IMR-90 (cell line): Measurements from ENCODE around the gene IRAK2. TPM values are rescaled to one million over a fixed set of nuclear protein-coding genes. Genes with fewer than 3 reads are reported as not detected.

Source experiments
- ATAC-seq: fragments of 200-7000 bp; cut with Tn5 transposase; 2 replicates; pipeline ENCODE4 v1.9.1; 2020; ENCODE audit warnings: low read depth, mild to moderate bottlenecking, moderate library complexity
- BruUV-seq: library from RNA; stranded (reverse); fragments of 400-500 nt; replicated peaks from 2 replicates; lab custom pipeline; 2021; lab: Mats Ljungman, UMichigan
- CTCF ChIA-PET: fragments of 300-600 bp; formaldehyde crosslinking; extraction: SDS; loops from one replicate; lab custom pipeline; 2021; ENCODE audit warnings: antibody characterized with exemption; lab: Yijun Ruan, JAX
- POLR2A ChIA-PET: fragments of 300-600 bp; sonication (Branson Sonifier 250); formaldehyde crosslinking; loops from one replicate; lab custom pipeline; 2022; ENCODE audit warnings: antibody characterized with exemption; ENCODE audit not compliant: unreplicated experiment; lab: Charles Lee
- DNase-seq: peaks from one replicate; pipeline ENCODE4 v3.0.0; 2013
- H2AFZ ChIP-seq: replicated peaks from 2 replicates; pipeline ENCODE3; 2013; ENCODE audit warnings: low read length, mild to moderate bottlenecking; ENCODE audit not compliant: poor library complexity
- H2AK5ac ChIP-seq: 2 replicates; pipeline ENCODE4 v1.6.1; 2013; ENCODE audit warnings: low read depth, low read length, inconsistent platforms
- H2AK9ac ChIP-seq: replicated peaks from 2 replicates; pipeline ENCODE3; 2013; ENCODE audit warnings: mild to moderate bottlenecking, low read depth, low read length, moderate library complexity; ENCODE audit not compliant: poor library complexity
- H2BK120ac ChIP-seq: 2 replicates; pipeline ENCODE4 v1.6.1; 2013; ENCODE audit warnings: low read depth, low read length, inconsistent platforms
- H2BK15ac ChIP-seq: 3 replicates; pipeline ENCODE4 v1.6.1; 2013; ENCODE audit warnings: low read depth, low read length, inconsistent platforms
- H2BK20ac ChIP-seq: 2 replicates; pipeline ENCODE4 v1.6.1; 2013; ENCODE audit warnings: low read depth, mild to moderate bottlenecking, inconsistent platforms, low read length, moderate library complexity
- H2BK5ac ChIP-seq: 2 replicates; pipeline ENCODE4 v1.6.1; 2013; ENCODE audit warnings: mild to moderate bottlenecking, low read depth, low read length, inconsistent platforms; ENCODE audit not compliant: poor library complexity, severe bottlenecking
- H3K14ac ChIP-seq: replicated peaks from 2 replicates; pipeline ENCODE4 v1.6.1; 2013; ENCODE audit warnings: low read depth, low read length, inconsistent platforms
- H3K18ac ChIP-seq: 2 replicates; pipeline ENCODE4 v1.6.1; 2013; ENCODE audit warnings: low read depth, low read length, control low read depth
- H3K23ac ChIP-seq: 2 replicates; pipeline ENCODE4 v1.6.1; 2013; ENCODE audit warnings: low read depth, low read length, inconsistent platforms
- H3K27ac ChIP-seq: 2 replicates; pipeline ENCODE4 v1.5.1; 2013; ENCODE audit warnings: mild to moderate bottlenecking, control low read depth, low read length; ENCODE audit not compliant: insufficient read depth
- H3K27me3 ChIP-seq: 2 replicates; pipeline ENCODE4 v1.6.1; 2013; ENCODE audit warnings: low read length; ENCODE audit not compliant: control insufficient read depth, insufficient read depth
- H3K36me3 ChIP-seq: 2 replicates; pipeline ENCODE4 v1.6.1; 2013; ENCODE audit warnings: low read length, mixed read lengths; ENCODE audit not compliant: control insufficient read depth, insufficient read depth
- H3K4ac ChIP-seq: 2 replicates; pipeline ENCODE4 v1.6.1; 2013; ENCODE audit warnings: low read depth, low read length, inconsistent platforms
- H3K4me1 ChIP-seq: 2 replicates; pipeline ENCODE4 v1.6.1; 2013; ENCODE audit warnings: low read length, mixed read lengths; ENCODE audit not compliant: control insufficient read depth, insufficient read depth
- H3K4me2 ChIP-seq: 2 replicates; pipeline ENCODE4 v1.6.1; 2013; ENCODE audit warnings: low read depth, mild to moderate bottlenecking, control low read depth, low read length, moderate library complexity
- H3K4me3 ChIP-seq: 2 replicates; pipeline ENCODE4 v1.5.1; 2013; ENCODE audit warnings: low read depth, mild to moderate bottlenecking, control low read depth, low read length, moderate library complexity; ENCODE audit not compliant: insufficient read depth
- H3K56ac ChIP-seq: 2 replicates; pipeline ENCODE4 v1.6.1; 2013; ENCODE audit warnings: low read length, inconsistent platforms; ENCODE audit not compliant: insufficient read depth; ENCODE audit errors: extremely low read depth
- H3K79me1 ChIP-seq, 2 experiments: 2 replicates each; pipeline ENCODE4 v1.6.1; 2013; ENCODE audit warnings: low read length in 2 of 2, inconsistent platforms in 1 of 2, low read depth in 1 of 2
- H3K9ac ChIP-seq: 2 replicates; pipeline ENCODE4 v1.6.1; 2013; ENCODE audit warnings: low read depth, low read length, control low read depth
- H3K9me1 ChIP-seq: 2 replicates; pipeline ENCODE4 v1.6.1; 2013; ENCODE audit warnings: low read length, inconsistent platforms; ENCODE audit not compliant: insufficient read depth
- H3K9me3 ChIP-seq: 2 replicates; pipeline ENCODE4 v1.6.1; 2013; ENCODE audit warnings: low read length; ENCODE audit not compliant: control insufficient read depth, insufficient read depth
- H4K20me1 ChIP-seq: 2 replicates; pipeline ENCODE4 v1.6.1; 2013; ENCODE audit warnings: low read length, inconsistent platforms; ENCODE audit not compliant: insufficient read depth
- H4K5ac ChIP-seq: 2 replicates; pipeline ENCODE4 v1.6.1; 2013; ENCODE audit warnings: mild to moderate bottlenecking, low read depth, low read length, control low read depth
- H4K8ac ChIP-seq, 2 experiments: 2 replicates each; pipeline ENCODE4 v1.6.1; 2013; ENCODE audit warnings: low read depth in 2 of 2, low read length in 2 of 2, control low read depth in 1 of 2, inconsistent platforms in 1 of 2
- H4K91ac ChIP-seq: 2 replicates; pipeline ENCODE4 v1.6.1; 2013; ENCODE audit warnings: low read depth, low read length, inconsistent platforms; ENCODE audit not compliant: insufficient read depth
- BHLHE40 ChIP-seq: fragments of 150-350 bp; IDR thresholded peaks from 2 replicates; pipeline ENCODE4 v1.6.1; 2016; ENCODE audit warnings: mild to moderate bottlenecking, low read depth, low read length
- CEBPB ChIP-seq: IDR thresholded peaks from 2 replicates; pipeline ENCODE4 v1.6.1; 2012; ENCODE audit warnings: low read depth, low read length, improper control_type of control experiment
- CHD1 ChIP-seq: IDR thresholded peaks from 2 replicates; pipeline ENCODE4 v1.6.1; 2012; ENCODE audit warnings: low read depth, low read length, improper control_type of control experiment
- CTCF ChIP-seq: conservative IDR thresholded peaks from 2 replicates; pipeline ENCODE4 v1.5.1; 2012; ENCODE audit warnings: mild to moderate bottlenecking, low read depth, low read length, improper control_type of control experiment
- ELK1 ChIP-seq: fragments of 150-350 bp; IDR thresholded peaks from 2 replicates; pipeline ENCODE4 v1.6.1; 2016; ENCODE audit warnings: low read depth, mild to moderate bottlenecking, low read length, moderate library complexity, borderline replicate concordance
- FOS ChIP-seq: fragments of 150-350 bp; IDR thresholded peaks from 2 replicates; pipeline ENCODE4 v1.6.1; 2016; ENCODE audit warnings: low read depth, low read length
- MAFK ChIP-seq: IDR thresholded peaks from 2 replicates; pipeline ENCODE4 v1.6.1; 2012; ENCODE audit warnings: low read depth, low read length, improper control_type of control experiment
- MAZ ChIP-seq: IDR thresholded peaks from 2 replicates; pipeline ENCODE4 v1.6.1; 2012; ENCODE audit warnings: low read depth, mild to moderate bottlenecking, low read length, improper control_type of control experiment, moderate library complexity, borderline replicate concordance
- MXI1 ChIP-seq: IDR thresholded peaks from 2 replicates; pipeline ENCODE4 v1.6.1; 2012; ENCODE audit warnings: low read depth, mild to moderate bottlenecking, low read length, moderate library complexity, borderline replicate concordance
- NFE2L2 ChIP-seq: fragments of 150-350 bp; IDR thresholded peaks from 2 replicates; pipeline ENCODE4 v1.6.1; 2016; ENCODE audit warnings: low read depth, mild to moderate bottlenecking, low read length
- POLR2A ChIP-seq: IDR thresholded peaks from 2 replicates; pipeline ENCODE4 v1.6.1; 2012; ENCODE audit warnings: mild to moderate bottlenecking, low read depth, low read length
- RAD21 ChIP-seq: IDR thresholded peaks from 2 replicates; pipeline ENCODE4 v1.6.1; 2012; ENCODE audit warnings: low read length, improper control_type of control experiment
- RCOR1 ChIP-seq: IDR thresholded peaks from 2 replicates; pipeline ENCODE4 v1.6.1; 2012; ENCODE audit warnings: mild to moderate bottlenecking, low read length, improper control_type of control experiment; ENCODE audit not compliant: insufficient replicate concordance
- RFX5 ChIP-seq: IDR thresholded peaks from 2 replicates; pipeline ENCODE4 v1.8.0; 2012; ENCODE audit warnings: low read depth, mild to moderate bottlenecking, low read length, moderate library complexity
- SMC3 ChIP-seq: fragments of 150-350 bp; IDR thresholded peaks from 2 replicates; pipeline ENCODE4 v1.6.1; 2016; ENCODE audit warnings: low read depth, mild to moderate bottlenecking, antibody characterized with exemption, low read length, moderate library complexity
- USF2 ChIP-seq: fragments of 150-350 bp; IDR thresholded peaks from 2 replicates; pipeline ENCODE4 v1.6.1; 2017; ENCODE audit warnings: mild to moderate bottlenecking, antibody characterized with exemption, low read length, low read depth
- WGBS, 2 experiments: methylation state at CpG; one replicate each; pipeline versions ENCODE4 v1.1.5 to v1.1.7; 2013; ENCODE audit warnings: missing lambda C conversion rate in 2 of 2; ENCODE audit not compliant: insufficient read length in 1 of 2; ENCODE audit errors: extremely low coverage in 2 of 2; 5-methylcytosine and 5-hydroxymethylcytosine counted together
- dilution Hi-C: fragments of 300-500 bp; cut with HindIII; formaldehyde crosslinking; loops from one replicate; pipeline ENCODE4 v1.14.3; 2018; ENCODE audit warnings: low sequenced_read_pairs; ENCODE audit not compliant: unreplicated experiment
- in situ Hi-C: fragments of 300-500 bp; cut with MboI; formaldehyde crosslinking; loops from 3 replicates; pipeline ENCODE4 v1.14.3; 2019; ENCODE audit warnings: low sequenced_read_pairs, inconsistent platforms, mixed read lengths
- intact Hi-C: fragments of 100-400 bp; cut with micrococcal nuclease; formaldehyde crosslinking; loops from 2 replicates; pipeline ENCODE4 v1.10.0; 2022
- polyA plus RNA-seq, 3 experiments: library from polyadenylated mRNA; depleted of rRNA; stranded (reverse); fragments of >200 nt; gene quantifications; 2 replicates each; pipeline ENCODE4 v1.2.3, GENCODE V29; 2012; ENCODE audit warnings: low replicate concordance in 1 of 3
- total RNA-seq: library from RNA; depleted of rRNA; stranded (reverse); fragments of >200 nt; gene quantifications from 2 replicates; pipeline ENCODE4 v1.2.3, GENCODE V29; 2012

IRAK2 gene
- total and polyA plus RNA-seq, 2 of the 4 experiments (the other 2 are of a cell fraction), result 6.9 to 8.1 TPM

GRCh38 chr3:10260211-10260701 is 95.5 kb downstream of the IRAK2 start:
- no peak overlapping the region for H3K14ac ChIP-seq
- ChIA-PET POLR2A (no interaction called here), CTCF (no interaction called here)
- dilution Hi-C loops, result no loop called here
- no peak overlapping the region for H3K23ac ChIP-seq
- no peak overlapping the region for H3K56ac ChIP-seq
- H2BK20ac ChIP-seq, result no peak overlapping the region
- H3K18ac ChIP-seq, result no peak overlapping the region
- BruUV-seq, result no TSS peak
- peaks cover 20 to 60% of the 10 kb centered on the region in 2 experiments for H3K79me1 ChIP-seq
- TF ChIP-seq MAZ, result no peak
- no peak for TF ChIP-seq USF2
- TF ChIP-seq FOS, result no peak
- TF ChIP-seq MXI1, result no peak
- no peak for TF ChIP-seq BHLHE40
- TF ChIP-seq CHD1, result no peak
- TF ChIP-seq CEBPB, result no peak
- no peak for TF ChIP-seq POLR2A
- no peak for TF ChIP-seq RAD21
- TF ChIP-seq MAFK, result no peak
- TF ChIP-seq SMC3, result no peak
- TF ChIP-seq RFX5, result no peak
- TF ChIP-seq RCOR1, result no peak
- no peak for TF ChIP-seq NFE2L2
- no peak for TF ChIP-seq ELK1
- no peak for TF ChIP-seq CTCF
- H2BK15ac ChIP-seq, result no peak overlapping the region
- H2AFZ ChIP-seq, result no peak overlapping the region
- H3K4ac ChIP-seq, result no peak overlapping the region
- no peak overlapping the region for H4K91ac ChIP-seq
- H2AK9ac ChIP-seq, result no peak overlapping the region
- DNase-seq (no peak), ATAC-seq (no peak)
- H4K8ac ChIP-seq, result no peak overlapping the region
- H3K9ac ChIP-seq, result no peak overlapping the region
- peaks cover 6% of the 10 kb centered on the region for H3K9me1 ChIP-seq
- H3K4me2 ChIP-seq, result no peak overlapping the region
- H2BK5ac ChIP-seq, result no peak overlapping the region
- H3K4me3 ChIP-seq, result no peak overlapping the region
- in situ Hi-C loops, result no loop called here
- peaks cover 33% of the 10 kb centered on the region for H3K36me3 ChIP-seq
- peaks cover 5% of the 10 kb centered on the region; the same call in 1 of the 2 replicates for H3K4me1 ChIP-seq
- intact Hi-C loops, result no loop called here
- WGBS, 2 experiments, result 97% methylated on average over 3 of the region's 6 CpGs; no CpG with 5 or more reads in 1 of the 2 experiments
- peaks cover 13% of the 10 kb centered on the region for H4K20me1 ChIP-seq
- no peak overlapping the region for H4K5ac ChIP-seq
- H3K27me3 ChIP-seq, result no peaks in the 10 kb centered on the region
- no peak overlapping the region for H2BK120ac ChIP-seq
- no peak overlapping the region for H3K27ac ChIP-seq
- no peak overlapping the region for H2AK5ac ChIP-seq
- no peaks in the 10 kb centered on the region for H3K9me3 ChIP-seq
